ENCODE data around the gene AP1M1.

- TF ChIP-seq TARDBP (IDR thresholded peaks at IDR 0.05) (no peak), FOXA1 (IDR thresholded peaks at IDR 0.05) (no peak), FOXM1 (IDR thresholded peaks at IDR 0.05; ENCODE audit: borderline replicate concordance) (no peak), PKNOX1 (IDR thresholded peaks at IDR 0.05) (no peak), SP1 (IDR thresholded peaks at IDR 0.05) (no peak), BHLHE40 (IDR thresholded peaks at IDR 0.05; ENCODE audit: borderline replicate concordance) (no peak), NFRKB (IDR thresholded peaks at IDR 0.05) (no peak), ARNT (IDR thresholded peaks at IDR 0.05) (no peak), FOXK2 (IDR thresholded peaks at IDR 0.05) (no peak), L3MBTL2 (conservative IDR thresholded peaks at IDR 0.05) (no peak), CTBP1 (IDR thresholded peaks at IDR 0.05; ENCODE audit: borderline replicate concordance) (no peak), SUZ12 (IDR thresholded peaks at IDR 0.05) (no peak)
These were observed 36.3 kb downstream of the AP1M1 start for GRCh38 chr19:16233836-16234551.
